Loucy (cell line): ENCODE results near the gene SEC62.

Experiments
- H2AFZ ChIP-seq: fragments of 200-600 bp; sonication (generic); 2 replicates; pipeline ENCODE4 v1.6.0; 2016; ENCODE audit warnings: antibody characterized with exemption, mild to moderate bottlenecking, low read length, moderate library complexity
- H3F3A ChIP-seq: fragments of 200-600 bp; 2 replicates; pipeline ENCODE4 v1.6.0; 2016; ENCODE audit warnings: antibody characterized with exemption, low read depth, mild to moderate bottlenecking
- H3K27me3 ChIP-seq: fragments of 200-600 bp; sonication (generic); 2 replicates; pipeline ENCODE4 v1.6.1; 2014; ENCODE audit warnings: low read length, mild to moderate bottlenecking; ENCODE audit not compliant: insufficient read depth, poor library complexity, severe bottlenecking
- H3K36me3 ChIP-seq: fragments of 200-600 bp; sonication (generic); 2 replicates; pipeline ENCODE4 v1.6.1; 2016; ENCODE audit warnings: low read length; ENCODE audit not compliant: insufficient read depth
- H3K4me1 ChIP-seq: fragments of 200-600 bp; sonication (generic); 2 replicates; pipeline ENCODE4 v1.5.1; 2014; ENCODE audit warnings: low read length, mild to moderate bottlenecking; ENCODE audit not compliant: insufficient read depth, poor library complexity, severe bottlenecking
- H3K4me2 ChIP-seq: fragments of 200-600 bp; sonication (generic); 2 replicates; pipeline ENCODE4 v1.6.0; 2014; ENCODE audit warnings: antibody characterized with exemption, low read length, low read depth, mild to moderate bottlenecking; ENCODE audit not compliant: poor library complexity, severe bottlenecking
- H3K4me3 ChIP-seq: fragments of 200-600 bp; sonication (generic); 2 replicates; pipeline ENCODE4 v1.5.1; 2014; ENCODE audit warnings: low read length, mild to moderate bottlenecking, mixed read lengths; ENCODE audit not compliant: poor library complexity, severe bottlenecking
- H3K79me2 ChIP-seq: fragments of 200-600 bp; sonication (generic); 2 replicates; pipeline ENCODE4 v1.6.1; 2014; ENCODE audit warnings: low read length; ENCODE audit not compliant: insufficient read depth
- H3K9ac ChIP-seq: fragments of 200-600 bp; sonication (generic); 2 replicates; pipeline ENCODE4 v1.6.0; 2014; ENCODE audit warnings: mild to moderate bottlenecking, low read depth, low read length, moderate library complexity; ENCODE audit not compliant: poor library complexity, severe bottlenecking
- H3K9me2 ChIP-seq: fragments of 200-600 bp; sonication (generic); replicated peaks from 2 replicates; pipeline ENCODE4 v1.6.1; 2016; ENCODE audit warnings: low read depth, low read length, mixed read lengths
- H3K9me3 ChIP-seq: fragments of 200-600 bp; sonication (generic); 2 replicates; pipeline ENCODE4 v1.6.1; 2014; ENCODE audit warnings: mild to moderate bottlenecking, antibody characterized with exemption, low read length, low read depth; ENCODE audit not compliant: insufficient read depth
- H4K20me1 ChIP-seq: fragments of 200-600 bp; sonication (generic); 2 replicates; pipeline ENCODE4 v1.6.0; 2014; ENCODE audit warnings: antibody characterized with exemption, low read length, mild to moderate bottlenecking; ENCODE audit not compliant: insufficient read depth, poor library complexity, severe bottlenecking
- EZH2phosphoT487 ChIP-seq: fragments of 200-600 bp; IDR thresholded peaks from 2 replicates; pipeline ENCODE4 v1.6.1; 2018; ENCODE audit warnings: antibody characterized with exemption, mild to moderate bottlenecking, moderate library complexity, borderline replicate concordance
- TF ChIP-seq, protein P1 (sequence below): fragments of 200-600 bp; sonication (generic); conservative IDR thresholded peaks from 2 replicates; pipeline ENCODE4 v1.5.1; 2014; ENCODE audit warnings: mild to moderate bottlenecking, antibody characterized with exemption, low read length

SEC62 gene

DNA sequence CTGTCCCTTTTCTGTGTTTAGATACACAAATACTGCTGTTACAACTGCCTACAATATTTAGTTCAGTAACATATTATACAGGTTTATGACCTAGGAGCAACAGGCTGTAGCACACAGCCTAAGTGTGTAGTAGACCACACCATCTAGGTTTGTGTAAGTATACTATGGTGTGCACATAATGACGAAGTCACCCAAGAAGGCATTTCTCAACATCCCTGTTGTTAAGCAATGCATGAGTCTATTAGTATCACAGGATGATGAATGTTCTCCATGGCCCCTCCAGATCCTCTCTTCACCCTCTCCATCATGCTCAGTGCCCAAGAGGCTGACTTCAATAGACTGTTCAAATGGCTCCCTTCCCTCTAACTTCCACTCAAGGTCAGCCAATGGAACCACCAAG lies 14.6 kb upstream of the SEC62 start:
- H3K27me3 ChIP-seq: no peaks in the 10 kb centered on the region
- H3K4me3 ChIP-seq: no peak overlapping the region
- no peaks in the 10 kb centered on the region for H3F3A ChIP-seq
- H4K20me1 ChIP-seq: no peaks in the 10 kb centered on the region
- no peaks in the 10 kb centered on the region for H3K9me2 ChIP-seq
- H3K79me2 ChIP-seq: no peaks in the 10 kb centered on the region
- no peak overlapping the region for H3K9ac ChIP-seq
- no peaks in the 10 kb centered on the region for H3K4me1 ChIP-seq
- no peaks in the 10 kb centered on the region for H3K36me3 ChIP-seq
- TF ChIP-seq, protein P1, sequence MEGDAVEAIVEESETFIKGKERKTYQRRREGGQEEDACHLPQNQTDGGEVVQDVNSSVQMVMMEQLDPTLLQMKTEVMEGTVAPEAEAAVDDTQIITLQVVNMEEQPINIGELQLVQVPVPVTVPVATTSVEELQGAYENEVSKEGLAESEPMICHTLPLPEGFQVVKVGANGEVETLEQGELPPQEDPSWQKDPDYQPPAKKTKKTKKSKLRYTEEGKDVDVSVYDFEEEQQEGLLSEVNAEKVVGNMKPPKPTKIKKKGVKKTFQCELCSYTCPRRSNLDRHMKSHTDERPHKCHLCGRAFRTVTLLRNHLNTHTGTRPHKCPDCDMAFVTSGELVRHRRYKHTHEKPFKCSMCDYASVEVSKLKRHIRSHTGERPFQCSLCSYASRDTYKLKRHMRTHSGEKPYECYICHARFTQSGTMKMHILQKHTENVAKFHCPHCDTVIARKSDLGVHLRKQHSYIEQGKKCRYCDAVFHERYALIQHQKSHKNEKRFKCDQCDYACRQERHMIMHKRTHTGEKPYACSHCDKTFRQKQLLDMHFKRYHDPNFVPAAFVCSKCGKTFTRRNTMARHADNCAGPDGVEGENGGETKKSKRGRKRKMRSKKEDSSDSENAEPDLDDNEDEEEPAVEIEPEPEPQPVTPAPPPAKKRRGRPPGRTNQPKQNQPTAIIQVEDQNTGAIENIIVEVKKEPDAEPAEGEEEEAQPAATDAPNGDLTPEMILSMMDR: no peak
- TF ChIP-seq EZH2phosphoT487: no peak
- no peak overlapping the region for H2AFZ ChIP-seq
- H3K9me3 ChIP-seq: no peaks in the 10 kb centered on the region
- H3K4me2 ChIP-seq: no peak overlapping the region

DNA sequence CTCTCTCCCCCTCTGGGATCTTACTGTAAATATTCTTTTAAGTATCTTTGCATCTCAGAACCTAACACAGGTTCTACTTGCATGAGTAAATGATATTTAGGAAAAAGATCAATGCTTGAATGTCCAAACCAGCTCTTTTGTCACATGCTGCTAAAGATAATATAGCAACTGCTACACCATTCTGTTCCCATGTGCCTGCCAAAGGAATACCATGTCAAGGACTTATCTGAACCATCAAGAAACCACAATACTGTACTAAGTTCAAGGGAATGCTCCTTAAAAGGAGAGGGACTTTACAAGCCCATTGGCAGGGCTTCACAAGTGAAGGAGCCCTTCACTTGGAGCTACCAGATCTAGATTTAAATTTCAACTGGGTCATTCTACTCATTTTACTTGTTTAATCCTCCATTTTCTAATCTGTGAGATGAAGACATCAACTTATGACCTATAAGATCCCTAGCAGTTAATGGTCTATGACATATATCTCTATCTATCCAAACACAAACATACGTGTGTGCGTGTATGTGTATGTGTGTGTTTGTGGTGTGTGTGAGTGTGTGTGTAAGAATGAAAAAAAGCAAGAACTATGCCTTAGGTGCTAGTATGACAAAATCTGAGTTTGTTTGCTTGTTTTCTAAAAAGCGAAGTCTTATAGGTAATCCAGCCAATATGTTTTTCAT lies 13.0 kb upstream of the SEC62 start:
- Histone ChIP-seq H3F3A (no peaks in the 10 kb centered on the region), H3K4me2 (no peak overlapping the region), H2AFZ (no peak overlapping the region), H4K20me1 (no peaks in the 10 kb centered on the region), H3K9me3 (no peaks in the 10 kb centered on the region), H3K9me2 (no peaks in the 10 kb centered on the region), H3K36me3 (no peaks in the 10 kb centered on the region), H3K27me3 (peaks cover 4% of the 10 kb centered on the region), H3K79me2 (no peaks in the 10 kb centered on the region), H3K4me3 (no peak overlapping the region), H3K9ac (no peak overlapping the region), H3K4me1 (no peaks in the 10 kb centered on the region)
- TF ChIP-seq, protein P1: no peak

DNA sequence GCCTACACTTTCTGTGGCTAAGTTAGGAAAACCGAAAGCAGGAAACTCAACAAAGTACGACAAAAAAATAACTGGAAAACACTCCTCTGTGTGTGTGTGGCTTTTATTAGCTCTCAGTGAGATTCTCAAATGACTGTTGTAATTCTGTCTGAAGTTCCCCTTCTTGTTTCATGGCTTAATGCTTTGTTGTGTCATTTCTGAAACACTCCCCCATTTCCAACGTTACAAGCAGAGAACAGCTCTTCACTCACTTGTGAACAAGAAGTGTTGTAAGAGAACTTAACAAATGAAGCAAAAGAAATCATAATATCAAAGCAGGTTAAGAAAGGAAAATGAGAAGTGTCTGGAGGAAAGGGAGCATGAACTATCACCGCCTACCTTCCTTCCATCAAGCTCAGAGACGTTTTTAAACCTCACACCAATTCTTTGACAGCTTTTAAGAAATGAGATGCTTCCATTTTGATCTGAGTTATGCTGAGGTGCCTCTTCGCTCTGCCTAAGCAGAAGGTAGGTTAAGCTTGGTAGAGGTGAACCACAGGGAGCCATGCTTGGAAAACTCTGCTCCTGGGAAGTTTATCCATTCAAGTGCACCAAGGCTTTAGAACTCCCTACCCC lies 12.4 kb upstream of the SEC62 start:
- Histone ChIP-seq H3K36me3 (no peaks in the 10 kb centered on the region), H3K27me3 (peaks cover 8% of the 10 kb centered on the region), H2AFZ (no peak overlapping the region), H3F3A (no peaks in the 10 kb centered on the region), H3K9me2 (no peaks in the 10 kb centered on the region), H3K4me1 (no peaks in the 10 kb centered on the region), H3K9ac (no peak overlapping the region), H3K4me3 (no peak overlapping the region), H3K79me2 (no peaks in the 10 kb centered on the region), H3K9me3 (no peaks in the 10 kb centered on the region), H4K20me1 (no peaks in the 10 kb centered on the region), H3K4me2 (no peak overlapping the region)
- TF ChIP-seq EZH2phosphoT487: no peak
- TF ChIP-seq, protein P1: no peak
